Esophagus muscularis mucosa (tissue), 4 donors: Measurements from ENCODE around the gene ZBTB32. TPM values are rescaled to one million over a fixed set of nuclear protein-coding genes. Genes with fewer than 3 reads are reported as not detected.
"Not testable (repeated sequence)": the region's sequence is repeated elsewhere in the genome, so short reads cannot be mapped to it uniquely, and the experiment has no call there.

Experiments
- DNase-seq: peaks from one replicate; pipeline ENCODE4 v3.0.0-alpha.2; 2017; ENCODE audit errors: extremely low spot score
- H3K27ac ChIP-seq, 4 donors: fragments of 200-600 bp; sonication (generic); replicated peaks in 1 of 4; 1 replicate in 3 of 4; 2 replicates in 1 of 4; pipeline ENCODE4 v1.5.1; 2016 to 2019; ENCODE audit warnings: mild to moderate bottlenecking in 1 of 4
- H3K27me3 ChIP-seq, 4 donors: fragments of 200-600 bp; sonication (generic); one replicate each; pipeline versions ENCODE4 v1.5.1 to v1.6.0; 2016 to 2019
- H3K36me3 ChIP-seq, 4 donors: fragments of 200-600 bp; sonication (generic); one replicate each; pipeline ENCODE4 v1.5.1; 2016 to 2019
- H3K4me1 ChIP-seq, 4 donors: fragments of 200-600 bp; sonication (generic); one replicate each; pipeline ENCODE4 v1.5.1; 2016 to 2019
- H3K4me3 ChIP-seq, 4 donors: fragments of 200-600 bp; sonication (generic); 1 replicate in 2 of 4; 2 replicates in 2 of 4; pipeline ENCODE4 v1.5.1; 2016 to 2019; ENCODE audit warnings: mild to moderate bottlenecking in 4 of 4, moderate library complexity in 1 of 4
- H3K9me3 ChIP-seq, 4 donors: fragments of 200-600 bp; sonication (generic); 1 replicate in 3 of 4; 2 replicates in 1 of 4; pipeline ENCODE4 v1.5.1; 2016 to 2019
- CTCF ChIP-seq, 3 experiments: fragments of 200-600 bp in 2 of 3; fragments of 450-650 bp in 1 of 3; sonication (generic) in 2 of 3; IDR thresholded peaks; one replicate each; pipeline ENCODE4 v1.5.1; 2017 to 2019; ENCODE audit warnings: antibody characterized with exemption in 3 of 3, mild to moderate bottlenecking in 2 of 3, moderate library complexity in 1 of 3
- EP300 ChIP-seq: sonication (generic); formaldehyde crosslinking; IDR thresholded peaks from one replicate; pipeline ENCODE4 v1.6.1; 2017; ENCODE audit warnings: antibody characterized with exemption
- POLR2A ChIP-seq: fragments of 450-650 bp; IDR thresholded peaks from one replicate; pipeline ENCODE4 v1.6.1; 2017; ENCODE audit warnings: antibody characterized with exemption, moderate library complexity, mild to moderate bottlenecking, low read depth
- POLR2AphosphoS5 ChIP-seq, 2 donors: sonication (generic); formaldehyde crosslinking; IDR thresholded peaks; one replicate each; pipeline ENCODE4 v1.6.1; 2017; ENCODE audit warnings: antibody characterized with exemption in 2 of 2
- WGBS: methylation state at CpG from one replicate; pipeline ENCODE4 v1.1.5; 2018; 5-methylcytosine and 5-hydroxymethylcytosine counted together
- intact Hi-C: fragments of 100-400 bp; cut with DNase I; formaldehyde crosslinking; loops from one replicate; pipeline ENCODE4 v1.15.1; 2023
- total RNA-seq, 4 donors: library from RNA; depleted of rRNA; stranded (reverse); fragments of >200 nt; gene quantifications; one replicate each; pipeline versions ENCODE4 v1.1.0 to v1.2.1, GENCODE V29; 2016

Gene ZBTB32
- total RNA-seq, 4 donors from 2014 or later: not detected

GRCh38 chr19:35671818-35672217, 32.5 kb upstream of the ZBTB32 start:
- H3K4me1 ChIP-seq: peaks cover 3 to 10% (median 8%) of the 10 kb centered on the region in 4 donors
- H3K27ac ChIP-seq: no peak overlapping the region
- peaks cover 0 to 51% (median 8%) of the 10 kb centered on the region in 4 donors for H3K27me3 ChIP-seq
- intact Hi-C loops: no loop called here
- no peaks in the 10 kb centered on the region for H3K36me3 ChIP-seq
- TF ChIP-seq POLR2AphosphoS5 (IDR thresholded peaks at IDR 0.05): no peak
- TF ChIP-seq POLR2A: no peak
- no peak for TF ChIP-seq CTCF (IDR thresholded peaks at IDR 0.05)
- no peak for TF ChIP-seq EP300
- 43% methylated on average over 3 of the region's 3 CpGs for WGBS
- no peaks in the 10 kb centered on the region for H3K9me3 ChIP-seq
- H3K4me3 ChIP-seq: no peak overlapping the region
- no peak for DNase-seq

DNA sequence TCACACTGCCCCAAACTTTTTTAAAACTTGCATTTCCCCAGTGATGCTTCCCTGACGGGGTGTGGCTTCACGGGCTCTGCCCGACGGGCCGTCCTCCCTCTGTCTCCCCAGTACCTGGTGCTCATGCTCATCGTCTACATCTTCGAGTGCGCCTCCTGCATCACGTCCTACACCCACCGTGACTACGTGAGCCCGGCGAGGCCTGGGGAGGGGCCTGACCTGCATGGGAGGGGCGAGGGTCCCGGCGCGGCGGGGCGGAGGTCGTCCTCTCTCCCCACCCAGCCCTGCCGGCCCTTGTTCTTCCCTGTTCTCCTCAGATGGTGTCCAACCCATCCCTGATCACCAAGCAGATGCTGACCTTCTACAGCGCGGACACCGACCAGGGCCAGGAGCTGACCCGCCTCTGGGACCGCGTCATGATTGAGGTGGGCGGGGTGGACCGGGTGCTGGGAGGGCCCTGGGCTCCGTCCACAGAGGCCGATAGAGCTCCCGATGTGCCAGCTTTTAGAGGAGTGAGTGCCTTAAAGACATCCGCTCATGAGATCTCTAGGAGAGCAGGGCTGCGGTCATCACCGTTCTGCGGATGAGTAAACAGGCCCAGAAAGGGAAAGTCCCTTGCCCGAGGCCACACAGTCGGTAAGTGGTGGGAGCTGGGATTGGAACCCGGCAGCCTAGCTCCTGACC, 31.1 kb upstream of the ZBTB32 start:
- H3K27me3 ChIP-seq: peaks cover 0 to 64% (median 8%) of the 10 kb centered on the region in 4 donors
- H3K27ac ChIP-seq: no peak overlapping the region
- no peak for DNase-seq
- H3K9me3 ChIP-seq: no peaks in the 10 kb centered on the region
- TF ChIP-seq EP300: no peak
- TF ChIP-seq POLR2A: no peak
- TF ChIP-seq POLR2AphosphoS5 (IDR thresholded peaks at IDR 0.05): no peak
- TF ChIP-seq CTCF (IDR thresholded peaks at IDR 0.05): no peak
- whole genome bisulfite sequencing: 7% methylated on average over 34 of the region's 39 CpGs
- peaks cover 3 to 10% (median 8%) of the 10 kb centered on the region in 4 donors for H3K4me1 ChIP-seq
- intact Hi-C loops: no loop called here
- H3K4me3 ChIP-seq: peak overlapping the region; percentile 30 to 59 (median 42)
- no peaks in the 10 kb centered on the region for H3K36me3 ChIP-seq

- intact Hi-C loops: no loop called here
- Histone ChIP-seq H3K27me3 (peaks cover 0 to 64% (median 8%) of the 10 kb centered on the region in 4 donors), H3K4me3 (no peak overlapping the region), H3K36me3 (no peaks in the 10 kb centered on the region), H3K4me1 (peaks cover 3 to 10% (median 8%) of the 10 kb centered on the region in 4 donors), H3K9me3 (no peaks in the 10 kb centered on the region), H3K27ac (no peak overlapping the region)
- DNase-seq: no peak
- 65% methylated on average over 7 of the region's 15 CpGs for WGBS
- no peak for TF ChIP-seq EP300
- TF ChIP-seq POLR2AphosphoS5 (IDR thresholded peaks at IDR 0.05): no peak
- TF ChIP-seq POLR2A: no peak
- no peak for TF ChIP-seq CTCF (IDR thresholded peaks at IDR 0.05)
Observed at GRCh38 chr19:35675589-35676140, 28.7 kb upstream of the ZBTB32 start.

DNA sequence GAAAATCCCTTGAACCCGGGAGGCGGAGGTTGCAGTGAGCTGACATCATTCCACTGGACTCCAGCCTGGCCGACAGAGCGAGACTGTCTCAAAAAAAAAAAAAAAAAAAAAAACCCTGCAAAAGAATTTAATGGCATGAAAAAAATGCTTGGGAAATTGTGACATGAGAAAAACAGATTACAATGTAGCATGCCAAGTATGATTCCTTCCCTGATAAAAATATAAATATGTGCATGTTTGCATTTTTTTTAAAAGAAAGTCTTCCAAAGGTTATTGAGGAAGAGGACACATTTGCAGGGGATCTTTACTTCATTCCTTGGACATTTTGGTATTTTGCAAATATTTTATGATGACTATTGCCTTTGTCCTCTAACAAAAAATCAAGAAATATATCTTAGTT, 14.5 kb upstream of the ZBTB32 start:
- H3K36me3 ChIP-seq: no peaks in the 10 kb centered on the region
- no peak overlapping the region for H3K27ac ChIP-seq
- H3K9me3 ChIP-seq: no peaks in the 10 kb centered on the region
- H3K4me1 ChIP-seq: no peaks in the 10 kb centered on the region
- WGBS: 53% methylated on average over 4 of the region's 4 CpGs
- H3K27me3 ChIP-seq: peaks cover 0 to 10% (median 0%) of the 10 kb centered on the region in 4 donors
- H3K4me3 ChIP-seq: no peak overlapping the region
- TF ChIP-seq POLR2A (no peak), EP300 (no peak), CTCF (IDR thresholded peaks at IDR 0.05) (no peak), POLR2AphosphoS5 (IDR thresholded peaks at IDR 0.05) (no peak)
- intact Hi-C loops: loop anchor here (5.0 kb wide), 2 partner anchors 132 to 242 kb away; no protein-coding TSS in a partner anchor
- DNase-seq: no peak

- not testable (repeated sequence) for DNase-seq, H3K4me1 ChIP-seq, H3K27ac ChIP-seq, H3K4me3 ChIP-seq, H3K36me3 ChIP-seq, H3K9me3 ChIP-seq
- intact Hi-C loops: loop anchor here (5.0 kb wide), 2 partner anchors 131 to 241 kb away; no protein-coding TSS in a partner anchor
- H3K27me3 ChIP-seq: peaks cover 0 to 10% (median 0%) of the 10 kb centered on the region in 4 donors
- 92% methylated on average over 19 of the region's 37 CpGs for WGBS
Observed at GRCh38 chr19:35691106-35691505, 13.3 kb upstream of the ZBTB32 start.
